Brain microvascular endothelial cell (primary cell): ENCODE results near the gene CNKSR1.

ENCODE experiments used
- DNase-seq: peaks from one replicate; pipeline ENCODE4 v3.0.0-alpha.2; 2020
- H3K27ac ChIP-seq: fragments of 250-450 bp; sonication (Bioruptor Pico); 2 replicates; pipeline ENCODE4 v1.5.1; 2020; ENCODE audit warnings: mild to moderate bottlenecking, moderate library complexity
- H3K27me3 ChIP-seq: fragments of 250-450 bp; sonication (Bioruptor Pico); replicated peaks from 2 replicates; pipeline ENCODE4 v1.5.1; 2020; ENCODE audit warnings: mild to moderate bottlenecking
- H3K36me3 ChIP-seq: fragments of 250-450 bp; sonication (Bioruptor Pico); replicated peaks from 2 replicates; pipeline ENCODE4 v1.5.1; 2020; ENCODE audit warnings: mild to moderate bottlenecking
- H3K4me3 ChIP-seq: 2 replicates; pipeline ENCODE4 v1.5.1; 2011; ENCODE audit warnings: low read depth, mild to moderate bottlenecking, control low read depth, low read length, moderate library complexity
- CTCF ChIP-seq: IDR thresholded peaks from 2 replicates; pipeline ENCODE4 v1.5.1; 2011; ENCODE audit warnings: low read depth, mild to moderate bottlenecking, moderate library complexity, low read length, control low read depth, inconsistent platforms; ENCODE audit errors: missing control alignments
- in situ Hi-C: cut with HindIII; loops from 2 replicates; pipeline ENCODE4 v1.10.0; 2017; ENCODE audit warnings: low sequenced_read_pairs, low pct_ligation_motif_present

CNKSR1 gene

GRCh38 chr1:26153966-26154532 is 23.2 kb upstream of the CNKSR1 start:
- Histone ChIP-seq H3K36me3 (no peaks in the 10 kb centered on the region), H3K27ac (no peak overlapping the region), H3K27me3 (peaks cover 13% of the 10 kb centered on the region), H3K4me3 (no peak overlapping the region)
- no peak for TF ChIP-seq CTCF
- in situ Hi-C loops: no loop called here
- DNase-seq: no peak

DNA sequence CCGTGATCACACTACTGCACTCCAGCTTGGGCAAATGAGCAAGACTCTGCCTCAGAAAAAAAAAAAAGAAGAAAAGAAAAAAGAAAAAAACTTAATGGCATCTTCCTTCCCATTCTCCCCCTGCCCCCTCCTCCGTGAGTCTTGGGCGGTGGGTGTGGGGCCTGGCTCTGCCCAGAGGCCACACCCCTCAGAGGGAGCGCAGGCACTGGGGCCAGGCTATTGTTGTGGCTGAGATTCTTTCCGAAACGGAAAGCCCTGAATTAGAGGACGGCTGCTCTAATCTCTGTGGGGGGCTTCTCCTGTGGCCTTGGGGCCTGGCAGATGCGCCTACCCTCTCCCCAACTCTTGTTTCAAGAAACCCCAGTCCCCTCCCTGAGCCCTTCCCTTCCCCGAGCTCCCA is 22.5 kb upstream of the CNKSR1 start:
- Histone ChIP-seq H3K36me3 (no peaks in the 10 kb centered on the region), H3K27ac (no peak overlapping the region), H3K27me3 (peaks cover 10% of the 10 kb centered on the region), H3K4me3 (no peak overlapping the region)
- in situ Hi-C loops: no loop called here
- TF ChIP-seq CTCF: no peak
- no peak for DNase-seq

DNA sequence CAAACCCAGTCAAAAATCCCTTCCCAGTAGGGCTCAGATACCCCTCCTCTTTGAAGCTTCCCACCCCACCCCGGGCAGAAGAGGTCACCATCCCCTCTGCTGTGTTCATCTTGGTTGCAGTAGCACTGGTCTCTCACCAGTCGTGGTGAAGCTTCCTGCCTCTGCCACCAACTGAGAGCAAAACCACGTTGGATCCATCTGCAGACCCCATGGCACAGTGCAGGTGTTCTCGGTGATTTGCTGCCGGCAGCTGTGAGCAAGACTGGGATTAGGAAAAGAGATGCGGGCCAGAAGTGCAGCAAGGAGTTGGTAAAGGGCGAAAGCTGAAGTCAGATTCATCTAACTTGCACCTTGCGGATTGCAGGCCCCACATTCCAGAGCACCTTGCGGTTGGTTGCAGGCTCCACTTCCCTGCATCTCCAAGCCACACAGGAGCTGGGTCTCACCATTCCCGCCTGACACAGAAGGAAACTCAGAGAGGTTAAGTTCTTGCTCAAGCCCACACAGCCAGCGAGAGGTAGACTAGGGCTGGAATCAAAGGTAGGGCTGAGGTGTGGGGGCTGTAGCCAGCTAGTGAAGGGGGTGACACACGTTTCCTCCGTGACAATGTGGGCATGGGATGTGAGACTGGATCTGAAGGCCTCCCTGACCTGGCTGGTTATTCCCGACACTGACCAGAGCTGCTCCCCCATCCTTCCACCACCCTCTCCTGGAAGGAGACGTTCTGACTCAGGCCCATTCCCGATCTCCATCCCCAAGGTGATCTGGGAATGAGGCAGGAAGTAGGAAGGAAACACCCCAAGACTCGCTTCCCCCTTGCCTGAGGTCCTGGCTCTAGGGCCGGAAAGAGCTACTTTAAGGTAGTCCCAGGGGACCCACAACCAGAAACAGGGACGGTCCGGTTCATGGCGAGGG is 21.7 kb upstream of the CNKSR1 start:
- Histone ChIP-seq H3K27me3 (peaks cover 9% of the 10 kb centered on the region), H3K27ac (no peak overlapping the region), H3K4me3 (no peak overlapping the region), H3K36me3 (no peaks in the 10 kb centered on the region)
- DNase-seq: no peak
- TF ChIP-seq CTCF: no peak
- in situ Hi-C loops: no loop called here

- in situ Hi-C loops: no loop called here
- TF ChIP-seq CTCF: no peak
- no peaks in the 10 kb centered on the region for H3K36me3 ChIP-seq
- H3K4me3 ChIP-seq: no peak overlapping the region
- H3K27me3 ChIP-seq: peaks cover 9% of the 10 kb centered on the region
- H3K27ac ChIP-seq: no peak overlapping the region
- no peak for DNase-seq
Observed at GRCh38 chr1:26156285-26157038, 20.8 kb upstream of the CNKSR1 start.

GRCh38 chr1:26158271-26158907 is 18.9 kb upstream of the CNKSR1 start:
- in situ Hi-C loops: no loop called here
- DNase-seq: no peak
- H3K27me3 ChIP-seq: peaks cover 9% of the 10 kb centered on the region
- H3K4me3 ChIP-seq: no peak overlapping the region
- TF ChIP-seq CTCF: no peak
- H3K36me3 ChIP-seq: no peaks in the 10 kb centered on the region
- no peak overlapping the region for H3K27ac ChIP-seq
